IPS-20b (cell line): Measurements from ENCODE around the gene B9D2.

Source experiments
- H3K27ac ChIP-seq: one replicate; pipeline ENCODE4 v1.5.1; 2013; ENCODE audit warnings: low read length
- H3K27me3 ChIP-seq: 2 replicates; pipeline ENCODE4 v1.6.1; 2013; ENCODE audit warnings: mild to moderate bottlenecking, low read length, inconsistent platforms; ENCODE audit not compliant: insufficient read depth
- H3K36me3 ChIP-seq: 2 replicates; pipeline ENCODE4 v1.6.1; 2013; ENCODE audit warnings: low read depth, mild to moderate bottlenecking, inconsistent platforms, low read length, moderate library complexity; ENCODE audit not compliant: insufficient read depth
- H3K4me1 ChIP-seq: 2 replicates; pipeline ENCODE4 v1.6.1; 2013; ENCODE audit warnings: mild to moderate bottlenecking, control low read depth, inconsistent platforms, low read length, moderate library complexity; ENCODE audit not compliant: insufficient read depth
- H3K4me3 ChIP-seq: 2 replicates; pipeline ENCODE4 v1.5.1; 2013; ENCODE audit warnings: mild to moderate bottlenecking, low read length, inconsistent platforms
- H3K9ac ChIP-seq: 2 replicates; pipeline ENCODE4 v1.6.1; 2013; ENCODE audit warnings: low read depth, mild to moderate bottlenecking, inconsistent platforms, low read length, moderate library complexity
- H3K9me3 ChIP-seq: 2 replicates; pipeline ENCODE4 v1.6.1; 2013; ENCODE audit warnings: mild to moderate bottlenecking, low read depth, low read length, inconsistent platforms; ENCODE audit not compliant: insufficient read depth

B9D2 gene

DNA sequence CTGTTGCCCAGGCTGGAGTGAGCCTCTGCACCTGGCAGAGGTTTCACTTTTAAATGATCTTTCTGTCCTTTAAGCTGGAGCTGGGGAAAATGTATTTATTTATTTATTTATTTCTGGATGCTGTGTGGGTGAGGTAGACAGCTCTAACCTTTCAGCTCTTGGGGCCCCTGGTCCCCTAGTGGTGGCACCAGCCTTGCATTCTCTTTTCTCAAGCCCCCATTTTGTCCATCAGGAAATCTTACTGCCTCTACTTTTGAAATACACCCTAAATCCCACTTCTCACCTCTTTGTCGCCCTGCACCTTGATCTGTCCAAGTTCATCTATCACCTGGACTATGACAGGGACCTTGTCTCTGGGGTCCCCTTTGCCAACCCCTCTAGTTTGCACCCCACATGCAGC lies 2.1 kb upstream of the B9D2 start:
- Histone ChIP-seq H3K4me1 (peaks cover 4% of the 10 kb centered on the region; the same call in 1 of the 2 replicates), H3K9me3 (no peaks in the 10 kb centered on the region), H3K27me3 (no peaks in the 10 kb centered on the region), H3K4me3 (no peak overlapping the region), H3K27ac (no peak overlapping the region), H3K9ac (no peak overlapping the region), H3K36me3 (no peaks in the 10 kb centered on the region)

DNA sequence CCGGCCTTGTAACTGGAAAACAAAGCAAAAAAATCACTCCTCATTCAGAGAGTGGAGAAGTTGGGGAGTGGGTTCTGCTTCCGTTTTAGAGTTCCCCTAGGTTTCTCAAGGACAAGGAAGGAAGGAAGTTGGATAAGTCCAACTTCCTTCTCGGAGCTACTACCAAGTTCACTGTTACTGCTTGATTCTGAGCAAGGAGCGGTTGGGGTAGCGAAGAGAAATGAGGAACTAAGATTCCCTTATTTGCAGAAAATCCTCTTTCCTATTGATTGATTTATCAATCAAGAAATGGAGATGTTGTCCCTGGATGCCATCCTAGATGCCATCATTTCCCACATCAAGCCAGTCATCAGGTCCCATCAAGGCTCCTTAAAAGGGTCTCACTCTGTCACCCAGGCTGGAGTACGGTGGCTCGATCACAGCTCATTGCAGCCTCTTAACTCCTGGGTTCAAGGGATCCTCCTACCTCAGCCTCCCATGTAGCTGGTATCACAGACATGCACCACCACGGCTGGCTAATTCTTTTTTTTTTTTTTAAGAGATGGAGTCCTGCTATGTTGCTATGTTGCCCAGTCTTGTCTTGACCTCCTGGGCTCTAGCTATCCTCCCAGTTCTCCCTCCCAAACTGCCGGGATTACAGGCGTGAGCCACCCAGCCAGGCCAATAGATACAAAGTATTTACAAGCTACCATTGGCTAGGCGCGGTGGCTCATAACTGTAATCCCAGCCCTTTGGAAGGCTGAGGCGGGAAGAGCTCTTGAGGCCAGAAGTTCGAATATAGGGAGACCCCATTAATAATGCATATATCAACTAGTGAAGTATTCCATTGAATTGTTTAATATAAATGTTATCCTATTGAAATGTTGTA lies 809 bp upstream of the B9D2 start:
- no peaks in the 10 kb centered on the region for H3K9me3 ChIP-seq
- H3K27me3 ChIP-seq = no peaks in the 10 kb centered on the region
- peak overlapping the region; percentile 82 for H3K4me3 ChIP-seq
- H3K27ac ChIP-seq = peak overlapping the region; percentile 87
- H3K36me3 ChIP-seq = no peaks in the 10 kb centered on the region
- peak overlapping the region; percentile 85 for H3K9ac ChIP-seq
- peaks cover 4% of the 10 kb centered on the region; the same call in 1 of the 2 replicates for H3K4me1 ChIP-seq

DNA sequence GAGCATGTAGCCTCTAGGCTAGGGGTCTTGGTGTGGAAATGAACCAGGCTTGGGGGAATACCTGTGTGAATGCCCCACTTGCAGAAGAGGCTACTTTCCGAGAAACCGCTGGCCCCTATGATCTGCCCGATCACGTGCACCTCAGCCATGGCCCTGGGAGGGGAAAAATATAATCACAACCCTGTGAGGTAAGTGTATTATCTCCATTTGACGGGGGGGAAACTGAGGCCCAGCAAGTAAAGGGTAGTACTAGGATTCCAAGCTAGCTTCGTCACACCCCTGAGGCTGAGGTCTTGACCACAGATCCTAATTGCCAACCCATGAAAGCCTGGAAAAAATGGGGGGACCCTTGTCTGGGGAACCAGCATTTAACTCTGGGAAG lies 587 bp downstream of the B9D2 start:
- Histone ChIP-seq H3K4me3 (peak overlapping the region; percentile 82), H3K4me1 (peaks cover 4% of the 10 kb centered on the region; the same call in 1 of the 2 replicates), H3K9me3 (no peaks in the 10 kb centered on the region), H3K27ac (no peak overlapping the region), H3K36me3 (no peaks in the 10 kb centered on the region), H3K9ac (peak overlapping the region; percentile 85; the same call in 1 of the 2 replicates), H3K27me3 (no peaks in the 10 kb centered on the region)

DNA sequence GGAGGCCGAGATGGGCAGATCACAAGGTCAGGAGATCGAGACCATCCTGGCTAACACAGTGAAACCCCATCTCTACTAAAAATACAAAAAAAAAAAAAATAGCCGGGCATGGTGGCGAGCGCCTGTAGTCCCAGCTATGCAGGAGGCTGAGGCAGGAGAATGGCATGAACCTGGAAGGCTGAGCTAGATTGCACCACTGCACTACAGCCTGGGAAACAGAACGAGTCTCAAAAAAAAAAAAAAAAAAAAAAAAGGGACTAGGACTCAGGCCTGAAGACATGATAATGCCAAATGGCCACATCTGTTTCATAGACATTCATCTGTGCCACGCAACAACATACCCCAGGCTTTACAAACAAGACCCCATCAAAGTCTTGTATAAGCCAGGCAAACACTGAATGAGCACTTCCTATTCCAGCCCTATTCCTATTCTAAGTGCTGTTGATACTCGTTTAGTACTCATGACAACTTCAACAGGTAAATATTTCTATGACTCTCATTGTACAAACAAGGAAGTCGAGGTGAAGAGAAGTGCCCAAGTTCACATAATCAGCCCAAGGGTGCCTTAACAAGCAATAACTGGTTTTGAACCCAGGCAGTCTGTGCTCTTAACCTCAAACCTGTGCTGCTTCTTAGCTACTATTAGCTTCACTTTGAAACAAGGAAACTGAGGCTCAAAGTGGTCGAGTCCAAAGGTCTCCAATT lies 1.7 kb downstream of the B9D2 start:
- Histone ChIP-seq H3K9ac (no peak overlapping the region), H3K9me3 (no peaks in the 10 kb centered on the region), H3K27ac (no peak overlapping the region), H3K4me3 (no peak overlapping the region), H3K4me1 (peaks cover 4% of the 10 kb centered on the region; the same call in 1 of the 2 replicates), H3K27me3 (no peaks in the 10 kb centered on the region), H3K36me3 (no peaks in the 10 kb centered on the region)

DNA sequence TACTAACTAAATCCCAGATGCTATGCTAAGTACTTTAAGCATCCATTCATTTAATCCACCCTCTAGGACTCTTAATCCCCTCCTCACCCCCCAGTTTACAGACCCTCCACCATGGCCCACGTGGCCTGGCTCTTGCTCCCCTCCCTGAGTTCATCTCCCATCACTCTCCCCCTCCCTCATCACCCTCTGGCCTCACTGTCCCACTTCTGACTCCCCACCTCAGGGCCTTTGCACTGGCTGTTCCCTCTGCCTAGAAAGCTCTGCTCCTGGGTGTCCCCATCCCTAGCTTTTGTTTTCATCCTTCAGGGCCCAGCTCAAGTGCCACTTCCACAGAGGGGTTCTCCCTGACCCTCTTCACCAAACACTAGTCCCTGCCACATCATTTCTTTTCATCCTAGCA lies 4.2 kb downstream of the B9D2 start:
- no peak overlapping the region for H3K9ac ChIP-seq
- no peaks in the 10 kb centered on the region for H3K36me3 ChIP-seq
- H3K4me1 ChIP-seq = peaks cover 3% of the 10 kb centered on the region; the same call in 1 of the 2 replicates
- no peak overlapping the region for H3K27ac ChIP-seq
- H3K4me3 ChIP-seq = no peak overlapping the region
- no peaks in the 10 kb centered on the region for H3K9me3 ChIP-seq
- 0 out of 2 replicates have a peak, but pooled peaks cover under 1% of the 10 kb centered on the region for H3K27me3 ChIP-seq

DNA sequence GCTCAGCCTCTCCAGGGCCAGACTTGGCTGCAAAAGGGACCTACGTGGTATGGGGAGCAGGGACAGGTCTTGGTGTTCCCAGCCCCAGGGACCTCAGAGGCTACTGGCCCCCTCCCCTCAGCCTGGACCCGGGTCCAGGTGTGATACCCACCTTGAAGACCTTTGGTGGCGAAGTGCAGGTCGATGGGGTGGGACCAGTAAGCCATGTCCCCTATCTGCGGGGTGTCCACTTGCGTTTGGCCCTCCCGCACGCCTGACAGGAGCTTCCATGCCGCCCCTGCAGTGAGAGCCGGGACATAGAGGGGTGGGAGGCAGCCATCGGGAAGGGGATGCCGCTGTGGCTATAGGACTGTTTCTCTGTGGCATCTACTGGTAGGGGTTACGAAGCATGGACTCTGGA lies 6.2 kb downstream of the B9D2 start:
- Histone ChIP-seq H3K4me3 (no peak overlapping the region), H3K9ac (no peak overlapping the region), H3K36me3 (no peaks in the 10 kb centered on the region), H3K4me1 (no peaks in the 10 kb centered on the region), H3K27me3 (peaks cover 18% of the 10 kb centered on the region), H3K27ac (no peak overlapping the region), H3K9me3 (no peaks in the 10 kb centered on the region)

DNA sequence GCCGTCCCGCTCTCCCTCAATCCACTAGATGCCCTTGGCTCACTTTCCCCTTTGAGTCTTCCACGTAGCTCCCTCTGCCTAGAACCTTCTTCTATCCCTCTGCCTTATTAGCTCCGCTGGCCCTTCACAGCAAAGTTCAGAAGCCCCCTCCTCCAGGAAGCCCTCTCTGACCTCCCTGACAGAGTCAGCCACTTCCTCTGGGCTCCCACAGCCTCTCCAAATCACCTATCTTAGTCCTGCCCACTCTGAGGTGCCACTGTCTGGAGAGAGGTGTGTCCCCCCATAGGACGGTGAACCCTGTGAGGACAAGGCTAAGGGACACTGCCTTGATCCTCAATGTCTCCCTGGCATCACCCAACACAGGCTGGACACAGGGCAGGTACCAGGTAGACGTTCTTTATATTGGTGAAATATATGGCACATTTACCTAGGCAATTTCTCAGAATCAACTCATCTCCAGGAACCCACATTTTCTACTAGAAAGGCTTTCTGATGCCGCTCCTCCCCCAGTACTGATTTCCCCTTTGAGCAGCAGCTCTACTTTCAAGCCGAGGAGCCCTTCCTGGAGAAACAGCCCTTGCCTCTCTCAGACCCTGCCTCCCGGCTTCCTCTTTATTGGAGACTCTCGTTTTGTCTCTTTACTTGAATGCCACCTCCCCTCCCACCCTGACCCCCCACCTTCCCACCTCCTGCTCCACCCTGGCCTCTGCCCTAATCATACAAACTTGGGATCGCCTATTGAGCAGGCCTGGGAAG lies 6.8 kb downstream of the B9D2 start:
- no peaks in the 10 kb centered on the region for H3K9me3 ChIP-seq
- no peak overlapping the region for H3K27ac ChIP-seq
- peaks cover 1% of the 10 kb centered on the region; the same call in 1 of the 2 replicates for H3K4me1 ChIP-seq
- H3K4me3 ChIP-seq = no peak overlapping the region
- H3K9ac ChIP-seq = no peak overlapping the region
- H3K36me3 ChIP-seq = no peaks in the 10 kb centered on the region
- H3K27me3 ChIP-seq = peaks cover 24% of the 10 kb centered on the region

DNA sequence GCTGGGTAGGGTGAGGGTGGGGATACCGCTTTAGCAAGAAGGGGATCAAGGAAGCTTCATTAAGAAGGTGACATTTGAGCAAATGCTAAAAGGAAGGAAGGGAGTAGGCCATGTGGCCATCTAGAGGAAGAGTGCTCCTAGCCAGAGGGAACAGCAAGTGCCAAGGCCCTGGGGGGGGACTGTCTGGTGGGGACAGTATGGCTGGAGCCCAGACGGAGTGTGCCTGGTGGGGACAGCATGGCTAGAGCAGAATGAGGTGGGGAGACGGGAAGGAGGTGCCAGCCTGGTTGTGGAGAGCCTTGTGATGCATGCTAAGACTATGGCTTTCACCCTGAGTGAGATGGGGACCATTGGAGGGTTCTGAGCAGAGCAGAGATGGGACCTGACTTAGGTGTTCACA lies 8.1 kb downstream of the B9D2 start:
- no peak overlapping the region for H3K9ac ChIP-seq
- H3K27me3 ChIP-seq = peaks cover 38% of the 10 kb centered on the region
- no peaks in the 10 kb centered on the region for H3K36me3 ChIP-seq
- no peak overlapping the region for H3K27ac ChIP-seq
- no peaks in the 10 kb centered on the region for H3K9me3 ChIP-seq
- no peak overlapping the region for H3K4me3 ChIP-seq
- H3K4me1 ChIP-seq = peaks cover 4% of the 10 kb centered on the region; the same call in 1 of the 2 replicates

DNA sequence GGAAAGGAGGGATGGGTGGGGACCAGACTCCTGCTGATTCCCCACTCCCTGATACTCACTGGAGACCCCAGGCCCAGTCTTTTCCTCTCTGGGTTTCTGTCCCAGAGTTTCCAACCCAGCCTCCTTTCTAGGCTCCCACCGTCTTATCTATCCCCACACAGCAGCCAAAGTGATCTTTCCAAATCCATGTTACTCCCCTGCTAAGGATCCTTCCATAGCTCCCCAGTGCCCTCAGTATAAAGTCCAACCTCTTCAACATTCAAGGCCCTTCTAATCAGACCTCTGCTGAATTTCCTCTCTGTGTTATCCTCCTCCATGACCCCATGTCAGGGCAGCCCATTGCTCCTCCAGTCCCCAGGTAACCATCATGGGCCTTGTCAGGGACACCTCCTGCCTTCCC lies 8.9 kb downstream of the B9D2 start:
- Histone ChIP-seq H3K4me1 (peaks cover 4% of the 10 kb centered on the region; the same call in 1 of the 2 replicates), H3K36me3 (no peaks in the 10 kb centered on the region), H3K27ac (no peak overlapping the region), H3K27me3 (peaks cover 45% of the 10 kb centered on the region), H3K9ac (no peak overlapping the region), H3K4me3 (no peak overlapping the region), H3K9me3 (no peaks in the 10 kb centered on the region)

DNA sequence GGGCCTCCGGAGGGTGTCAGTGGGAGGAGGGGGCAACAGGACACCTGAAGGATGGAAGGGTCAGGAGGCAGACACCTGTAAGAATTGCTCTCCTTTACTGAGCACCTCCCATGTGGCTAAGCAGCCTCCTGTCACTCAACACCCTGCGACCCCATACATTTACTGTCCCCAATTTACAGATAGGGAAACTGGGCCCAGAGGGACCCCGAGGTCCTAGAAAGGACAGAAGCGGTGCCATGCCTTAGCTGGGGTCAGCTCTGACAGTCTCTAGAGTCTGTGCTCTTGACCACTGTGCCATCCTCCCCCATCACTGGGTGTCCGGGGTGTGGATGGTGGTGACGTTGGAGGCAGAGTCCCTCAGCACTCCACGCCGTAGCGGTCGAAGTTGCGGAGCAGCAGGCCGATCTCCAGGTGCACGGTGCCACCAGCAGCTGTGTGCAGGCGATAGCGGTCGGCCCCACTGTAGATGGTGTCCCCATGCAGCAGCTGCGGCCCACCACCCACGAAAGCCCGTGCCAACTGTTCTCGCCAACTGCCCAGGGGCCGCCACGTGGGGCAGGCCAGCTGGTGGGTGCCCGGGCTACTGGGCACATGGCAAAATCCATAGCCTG lies 9.5 kb downstream of the B9D2 start:
- H3K4me1 ChIP-seq = peaks cover 4% of the 10 kb centered on the region; the same call in 1 of the 2 replicates
- H3K9ac ChIP-seq = no peak overlapping the region
- peaks cover 51% of the 10 kb centered on the region for H3K27me3 ChIP-seq
- H3K9me3 ChIP-seq = no peaks in the 10 kb centered on the region
- no peaks in the 10 kb centered on the region for H3K36me3 ChIP-seq
- no peak overlapping the region for H3K27ac ChIP-seq
- peak overlapping the region; percentile 72 for H3K4me3 ChIP-seq
